HG03439 (cell line): ENCODE measurements around the gene ANKIB1.
"Not testable (repeated sequence)": the region's sequence is repeated elsewhere in the genome, so short reads cannot be mapped to it uniquely, and the experiment has no call there.

ENCODE experiments used
- ATAC-seq: cut with Tn5 transposase; IDR thresholded peaks from one replicate; pipeline ENCODE4 v1.9.1; 2021; ENCODE audit warnings: mild to moderate bottlenecking, moderate library complexity; ENCODE audit not compliant: unreplicated experiment

ANKIB1 gene

GRCh38 chr7:92400013-92400412, 154.2 kb downstream of the ANKIB1 start:
- no peak for ATAC-seq

DNA sequence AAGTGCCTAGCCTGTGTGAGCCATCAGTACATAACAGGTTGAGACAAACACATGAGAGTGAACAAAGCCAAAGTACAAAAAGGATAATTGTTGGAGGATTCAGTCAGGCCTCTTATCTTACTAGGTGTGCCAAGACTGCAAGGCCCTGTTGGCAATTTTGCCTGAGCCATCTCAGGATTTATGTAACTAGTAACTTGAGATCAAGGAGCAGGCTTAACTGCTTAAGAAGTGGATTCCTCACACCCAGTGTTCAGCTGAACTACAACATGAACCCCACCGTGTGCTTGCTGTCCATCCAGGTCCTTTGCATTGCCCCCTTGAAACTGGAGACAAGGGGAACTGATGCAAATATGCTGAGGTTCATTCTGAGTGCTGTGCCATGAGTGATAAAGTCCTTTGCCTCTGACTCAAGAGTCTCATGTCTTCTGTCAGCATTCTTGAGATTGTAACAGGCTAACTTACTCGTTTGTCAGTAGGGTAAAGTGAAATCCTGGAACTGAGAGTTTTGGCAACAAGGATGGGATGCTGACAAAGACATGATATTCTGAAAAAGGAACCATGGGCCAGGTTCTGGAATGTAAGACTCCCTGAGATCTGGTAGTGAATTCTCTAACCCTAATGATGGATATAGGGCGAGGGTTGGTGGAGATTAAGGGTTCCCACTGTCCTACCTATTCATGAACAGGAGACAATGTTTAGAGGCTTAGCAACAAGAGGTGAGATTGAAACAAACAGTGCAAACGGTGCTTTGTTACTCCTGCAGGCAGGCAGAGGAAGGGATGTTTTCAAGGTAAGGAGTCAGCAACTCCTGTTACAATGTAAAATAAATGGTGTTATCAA, 157.4 kb downstream of the ANKIB1 start:
- no peak for ATAC-seq

GRCh38 chr7:92403760-92404074, 157.9 kb downstream of the ANKIB1 start:
- ATAC-seq, result no peak

DNA sequence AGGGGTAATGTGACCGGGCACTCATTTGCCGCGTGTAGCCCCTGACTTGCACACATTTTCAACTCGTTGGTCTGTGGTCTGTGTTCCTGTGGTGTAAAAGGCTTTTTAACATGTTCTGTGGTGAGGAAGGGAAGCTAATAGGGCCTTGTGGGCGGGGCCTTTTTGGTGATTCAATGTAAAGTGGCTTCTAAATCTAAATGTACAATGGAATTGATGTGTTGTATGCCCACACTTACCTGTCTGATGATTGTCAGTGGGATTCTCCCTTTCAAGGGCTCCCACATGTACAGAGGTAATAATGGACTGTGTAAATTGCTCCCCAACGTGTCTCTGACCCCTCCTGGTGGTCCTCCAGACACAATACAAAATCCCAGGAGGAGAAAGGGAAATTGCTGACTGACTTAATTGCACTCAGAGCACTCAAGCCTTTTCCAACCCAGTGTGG, 158.4 kb downstream of the ANKIB1 start:
- no peak for ATAC-seq

DNA sequence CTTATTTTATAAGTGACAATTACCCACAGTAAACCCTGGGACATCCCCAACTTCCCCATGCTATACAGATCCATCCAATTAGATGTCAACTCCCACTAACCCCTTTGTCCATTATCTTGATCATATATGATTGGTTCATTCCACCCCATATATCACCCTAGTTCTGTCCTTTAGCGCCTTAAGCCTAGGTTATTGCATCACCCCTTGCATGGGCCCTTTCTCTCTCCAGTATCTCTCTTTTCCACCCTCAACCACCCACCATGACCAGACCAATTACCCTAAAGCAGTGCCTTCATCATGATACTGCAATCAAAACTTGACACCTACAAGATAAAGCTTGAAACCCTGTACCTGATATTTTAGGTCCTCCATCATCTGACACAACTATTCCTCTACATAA, 163.6 kb downstream of the ANKIB1 start:
- no peak for ATAC-seq

GRCh38 chr7:92410162-92410561, 164.4 kb downstream of the ANKIB1 start:
- ATAC-seq, result not testable (repeated sequence)

GRCh38 chr7:92412745-92413144, 167.0 kb downstream of the ANKIB1 start:
- ATAC-seq, result no peak

DNA sequence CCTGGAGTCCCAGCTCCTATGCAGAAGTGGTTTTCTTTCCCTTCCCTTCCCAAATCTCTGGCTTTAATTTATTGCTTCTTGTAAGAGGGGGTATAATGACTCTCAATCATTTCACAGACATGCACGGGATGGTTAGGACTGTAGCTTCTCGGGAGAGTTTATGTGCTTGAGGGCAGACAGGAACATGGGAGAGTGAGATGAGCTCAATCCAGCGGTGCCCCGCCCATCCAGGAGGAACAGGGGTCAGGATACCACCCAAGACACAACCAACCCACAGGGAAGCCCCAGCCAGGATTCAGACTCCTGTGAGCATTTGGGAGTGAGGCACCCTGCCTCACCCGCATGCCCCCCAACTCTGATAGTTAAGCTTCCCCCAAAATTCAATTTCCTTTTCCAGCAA, 167.8 kb downstream of the ANKIB1 start:
- ATAC-seq, result no peak

GRCh38 chr7:92415225-92415624, 169.5 kb downstream of the ANKIB1 start:
- no peak for ATAC-seq

GRCh38 chr7:92417913-92418312, 172.1 kb downstream of the ANKIB1 start:
- no peak for ATAC-seq

GRCh38 chr7:92421676-92422435, 176.1 kb downstream of the ANKIB1 start:
- no peak for ATAC-seq

DNA sequence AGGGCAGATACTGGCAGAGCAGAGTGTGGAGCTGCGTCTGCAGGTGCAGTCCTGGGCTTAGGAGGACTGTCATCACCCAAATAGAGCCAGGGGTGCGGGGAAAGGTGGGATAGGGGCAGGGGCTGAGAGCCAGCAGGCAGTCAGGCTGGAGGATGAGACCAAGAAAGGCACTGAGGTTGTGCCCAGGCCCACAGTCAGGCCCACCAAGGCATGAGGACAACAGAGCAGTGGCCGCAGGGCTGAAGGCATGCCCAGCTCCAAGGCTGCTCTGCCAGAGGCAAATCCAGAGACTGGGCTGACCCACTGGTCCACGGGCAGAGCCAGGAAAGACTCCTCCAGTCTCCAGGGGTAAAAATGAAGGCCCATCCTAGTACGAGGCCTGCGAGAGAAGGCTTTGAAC, 177.2 kb downstream of the ANKIB1 start:
- ATAC-seq, result no peak

GRCh38 chr7:92423710-92424131, 177.9 kb downstream of the ANKIB1 start:
- no peak for ATAC-seq

DNA sequence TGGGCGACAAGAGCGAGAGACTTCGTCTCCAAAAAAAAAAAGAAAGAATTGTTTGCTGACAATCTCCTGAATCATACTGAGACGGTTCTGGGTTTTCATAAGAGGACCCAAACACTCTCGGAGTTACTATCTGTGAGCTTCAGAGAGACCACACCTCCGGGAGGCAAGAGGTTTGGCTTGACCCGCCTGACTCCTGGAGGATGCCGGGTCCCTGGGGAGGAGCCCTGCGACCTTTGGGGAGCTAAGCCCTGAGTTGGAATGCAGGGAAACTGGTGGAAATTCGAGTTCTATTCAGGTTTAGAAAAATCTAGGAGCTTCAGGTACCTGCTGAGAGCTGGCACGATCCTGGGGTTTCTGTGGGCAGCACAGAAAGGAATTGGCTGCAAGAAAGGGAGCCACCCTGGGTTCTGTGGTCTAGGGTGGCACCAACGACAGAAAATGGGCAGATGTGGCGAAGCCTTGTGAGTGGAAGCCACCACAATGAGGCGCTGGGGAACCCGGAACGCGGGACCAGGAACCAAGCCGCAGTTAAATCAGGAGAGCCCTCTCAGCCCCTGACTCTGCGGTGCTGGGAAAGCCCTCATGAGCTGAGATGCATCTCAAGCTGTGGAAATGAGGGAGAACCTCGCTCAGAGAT, 179.7 kb downstream of the ANKIB1 start:
- ATAC-seq, result no peak

DNA sequence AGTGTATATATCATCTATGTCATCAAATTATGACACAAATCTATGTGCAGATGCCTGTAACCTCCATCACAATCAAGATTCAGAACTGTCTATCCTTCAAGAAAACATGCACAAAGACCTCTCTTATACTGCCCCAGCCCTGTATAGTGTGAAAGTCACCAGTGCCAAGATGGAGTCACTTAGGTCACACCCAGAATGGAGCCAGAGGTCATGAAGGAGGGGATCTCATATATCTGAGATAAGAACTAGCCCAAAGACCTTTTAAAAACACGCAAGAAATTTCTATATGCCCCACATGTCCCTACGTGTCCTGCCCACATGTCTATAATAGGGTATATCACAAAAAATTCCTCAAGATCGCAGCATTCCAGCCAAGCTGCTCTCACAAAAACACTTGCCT, 181.4 kb downstream of the ANKIB1 start:
- ATAC-seq, result no peak

DNA sequence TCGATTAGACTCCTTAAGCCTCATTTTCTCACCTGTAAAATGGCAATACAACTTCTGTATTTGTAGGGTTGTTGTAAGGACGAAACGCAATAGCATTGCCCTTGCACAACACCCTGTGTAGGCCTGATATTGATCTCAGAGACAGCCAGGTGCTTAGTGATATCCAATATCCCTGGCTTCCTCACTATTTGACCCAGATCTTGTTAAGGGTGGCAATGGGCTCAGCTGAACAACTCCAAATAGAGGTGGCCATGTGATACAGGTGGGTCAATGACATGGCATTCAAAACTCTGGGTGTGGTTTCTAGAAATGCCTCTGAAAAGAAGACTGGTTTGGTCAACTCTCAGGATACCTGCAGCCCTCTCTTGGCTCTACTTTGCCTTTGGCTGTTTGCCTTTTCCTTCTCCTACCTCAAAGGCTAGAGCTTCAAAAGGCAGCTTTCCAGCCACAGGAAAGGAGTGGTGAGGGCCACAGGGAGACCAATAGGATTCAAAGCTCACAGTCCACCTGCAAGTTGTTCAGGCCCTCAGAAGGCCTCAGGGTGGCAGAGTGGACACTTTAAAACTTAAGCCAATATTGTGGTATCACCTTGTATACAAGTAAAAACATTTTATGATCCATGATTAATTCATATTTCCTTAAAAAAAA, 186.6 kb downstream of the ANKIB1 start:
- ATAC-seq, result no peak

DNA sequence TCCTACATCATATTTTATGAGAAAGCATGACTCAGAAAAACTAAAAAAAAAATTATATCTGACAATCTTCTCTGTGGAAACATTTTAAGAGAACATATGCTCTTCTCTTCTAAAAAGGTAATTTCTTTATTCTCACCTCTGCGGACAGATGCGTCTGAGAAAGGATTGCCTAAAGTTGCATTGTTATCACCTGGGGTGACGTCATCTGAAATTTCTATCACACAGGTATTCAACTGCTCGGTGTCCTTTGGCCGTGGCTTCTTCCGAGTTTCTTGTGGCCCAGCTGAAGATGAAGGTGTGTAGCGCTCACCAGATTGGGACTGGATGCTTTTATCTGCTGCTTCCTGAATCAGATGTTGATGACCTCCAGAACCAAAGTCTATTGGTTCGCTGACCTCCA, 187.2 kb downstream of the ANKIB1 start:
- ATAC-seq, result no peak

- no peak for ATAC-seq
These were observed 189.8 kb downstream of the ANKIB1 start for GRCh38 chr7:92435542-92435941.

GRCh38 chr7:92436612-92437445, 191.1 kb downstream of the ANKIB1 start:
- ATAC-seq, result no peak

DNA sequence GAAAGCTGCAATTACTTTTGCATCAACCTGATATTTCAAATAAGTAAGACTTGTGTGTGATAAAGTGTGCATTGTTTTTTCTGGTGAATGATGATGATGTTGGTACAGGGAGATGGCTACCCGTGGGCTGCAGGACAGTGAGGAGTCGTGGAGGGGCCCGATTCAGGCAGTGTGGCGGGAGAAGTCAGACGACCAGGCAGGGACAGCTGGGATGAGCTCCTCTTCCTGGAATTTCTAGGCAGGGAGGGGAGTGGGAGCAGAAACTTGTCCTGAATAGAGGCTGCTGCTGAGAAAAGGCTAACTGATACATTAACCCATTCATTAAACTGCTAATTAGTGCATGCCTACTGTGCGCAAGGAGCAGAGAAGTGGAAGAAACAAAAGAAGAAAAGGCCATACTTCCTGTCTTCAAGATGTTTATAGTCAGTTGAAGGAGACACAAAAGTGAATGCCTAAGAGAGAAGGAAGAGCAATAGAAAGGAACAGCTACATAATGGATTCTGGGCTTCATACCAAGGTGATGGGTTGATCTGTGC, 192.2 kb downstream of the ANKIB1 start:
- ATAC-seq, result no peak
